ENCODE measurements around the gene SEC23B. TPM values are rescaled to one million over a fixed set of nuclear protein-coding genes. Genes with fewer than 3 reads are reported as not detected.

The SEC23B gene
- polyA plus RNA-seq, 1 donor from 2014 or later: 77.8 TPM

DNA sequence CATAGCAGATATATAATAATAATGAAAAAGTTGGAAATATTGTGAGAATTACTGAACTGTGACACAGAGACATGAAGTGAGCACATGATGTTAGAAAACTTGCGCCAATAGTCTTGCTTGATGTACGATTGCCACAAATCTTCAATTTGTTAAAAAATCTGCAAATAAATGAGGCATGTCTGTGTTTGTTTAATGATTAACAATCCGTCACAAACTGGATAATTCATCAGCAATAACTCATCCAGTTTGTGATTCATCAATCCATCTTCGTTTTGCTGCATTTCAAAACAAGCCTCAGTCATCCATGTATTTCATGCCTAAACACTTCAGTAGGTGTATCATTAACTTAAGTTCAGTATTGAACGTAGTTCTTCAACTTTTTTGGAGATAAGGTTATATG lies 34.0 kb downstream of the SEC23B start:
- peaks cover 9% of the 10 kb centered on the region for H3K36me3 ChIP-seq (ENCODE audit: insufficient read depth, low read length)
- no peaks in the 10 kb centered on the region for H3F3A ChIP-seq (ENCODE audit: insufficient read depth, low read length, poor library complexity, severe bottlenecking)
- no peak overlapping the region for H3K9ac ChIP-seq (ENCODE audit: low read length)
- no peaks in the 10 kb centered on the region for H4K20me1 ChIP-seq (ENCODE audit: insufficient read depth)
- no peaks in the 10 kb centered on the region for H3K79me2 ChIP-seq (replicated peaks; ENCODE audit: insufficient read depth, low read length)
- no peak overlapping the region for H2AFZ ChIP-seq (ENCODE audit: low read depth, low read length)
- H3K27ac ChIP-seq (ENCODE audit: low read length): no peak overlapping the region
- no peak overlapping the region for H3K4me3 ChIP-seq (ENCODE audit: low read length)
- no peaks in the 10 kb centered on the region for H3K27me3 ChIP-seq (ENCODE audit: insufficient read depth, low read depth, low read length)
- TF ChIP-seq SMC3 (conservative IDR thresholded peaks at IDR 0.05; ENCODE audit: poor library complexity) (no peak), RAD21 (conservative IDR thresholded peaks at IDR 0.05) (no peak)
- H3K9me2 ChIP-seq (ENCODE audit: insufficient read depth, low read length): no peaks in the 10 kb centered on the region
- H3K4me2 ChIP-seq (ENCODE audit: low read length): no peak overlapping the region
- H3K9me3 ChIP-seq (ENCODE audit: low read length): no peaks in the 10 kb centered on the region

DNA sequence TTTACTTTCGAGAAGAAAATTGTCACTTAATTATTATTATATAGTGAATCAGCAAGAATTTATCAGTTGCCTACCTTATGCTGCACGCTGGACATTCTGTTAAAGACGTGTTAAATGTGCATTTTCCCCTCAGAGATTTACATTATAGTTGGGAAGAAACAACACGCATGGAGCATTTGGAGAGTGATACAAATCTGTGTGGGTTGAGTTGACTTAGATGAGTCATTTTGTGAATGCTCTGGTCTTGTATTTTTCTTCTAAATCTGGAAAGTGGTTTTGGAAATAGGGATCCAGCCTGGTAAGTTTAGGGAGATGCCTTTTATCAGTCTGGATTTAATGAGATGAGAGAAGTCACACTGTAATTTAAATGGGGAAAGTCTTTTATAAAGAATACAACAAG lies 35.5 kb downstream of the SEC23B start:
- Histone ChIP-seq H3K9me3 (ENCODE audit: low read length) (no peaks in the 10 kb centered on the region), H3K4me3 (ENCODE audit: low read length) (no peak overlapping the region), H3K79me2 (replicated peaks; ENCODE audit: insufficient read depth, low read length) (no peaks in the 10 kb centered on the region), H3K9me2 (ENCODE audit: insufficient read depth, low read length) (no peaks in the 10 kb centered on the region), H3K9ac (ENCODE audit: low read length) (no peak overlapping the region), H2AFZ (ENCODE audit: low read depth, low read length) (no peak overlapping the region), H3F3A (ENCODE audit: insufficient read depth, low read length, poor library complexity, severe bottlenecking) (no peaks in the 10 kb centered on the region), H3K4me2 (ENCODE audit: low read length) (no peak overlapping the region), H4K20me1 (ENCODE audit: insufficient read depth) (no peaks in the 10 kb centered on the region), H3K36me3 (ENCODE audit: insufficient read depth, low read length) (peaks cover 9% of the 10 kb centered on the region), H3K27ac (ENCODE audit: low read length) (no peak overlapping the region), H3K27me3 (ENCODE audit: insufficient read depth, low read depth, low read length) (no peaks in the 10 kb centered on the region)
- TF ChIP-seq REST (IDR thresholded peaks at IDR 0.05; ENCODE audit: borderline replicate concordance) (no peak), MXI1 (conservative IDR thresholded peaks at IDR 0.05; ENCODE audit: poor library complexity, severe bottlenecking) (no peak), POLR2AphosphoS5 (IDR thresholded peaks at IDR 0.05) (no peak), SMC3 (conservative IDR thresholded peaks at IDR 0.05; ENCODE audit: poor library complexity) (no peak), EP300 (conservative IDR thresholded peaks at IDR 0.05; ENCODE audit: poor library complexity, severe bottlenecking) (no peak), TAF1 (IDR thresholded peaks at IDR 0.05; ENCODE audit: low read depth) (no peak)

DNA sequence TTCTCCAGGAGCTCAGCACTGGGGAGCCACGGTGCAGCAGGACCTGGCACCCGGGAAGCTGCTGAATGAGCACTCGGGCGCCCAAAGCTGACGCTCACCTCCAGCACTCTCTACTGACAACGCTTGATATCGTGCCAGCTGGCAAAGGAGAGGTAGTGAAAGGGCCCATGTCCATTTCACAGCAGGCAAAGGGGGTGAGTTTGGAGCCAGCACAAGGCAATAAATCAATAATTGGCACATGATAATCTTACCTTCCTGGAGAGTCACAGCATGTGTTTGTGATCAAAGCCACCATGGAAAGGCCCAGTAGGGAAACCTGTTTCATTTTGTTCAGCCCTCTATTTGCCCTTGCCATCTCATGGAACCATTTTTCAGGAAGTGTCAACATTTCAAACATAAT lies 36.2 kb downstream of the SEC23B start:
- H3K9ac ChIP-seq (ENCODE audit: low read length): no peak overlapping the region
- H3K9me3 ChIP-seq (ENCODE audit: low read length): no peaks in the 10 kb centered on the region
- peaks cover 9% of the 10 kb centered on the region for H3K36me3 ChIP-seq (ENCODE audit: insufficient read depth, low read length)
- no peak overlapping the region for H3K4me2 ChIP-seq (ENCODE audit: low read length)
- no peak overlapping the region for H3K4me3 ChIP-seq (ENCODE audit: low read length)
- no peaks in the 10 kb centered on the region for H3F3A ChIP-seq (ENCODE audit: insufficient read depth, low read length, poor library complexity, severe bottlenecking)
- no peak for TF ChIP-seq REST (IDR thresholded peaks at IDR 0.05; ENCODE audit: borderline replicate concordance)
- TF ChIP-seq, protein P1, sequence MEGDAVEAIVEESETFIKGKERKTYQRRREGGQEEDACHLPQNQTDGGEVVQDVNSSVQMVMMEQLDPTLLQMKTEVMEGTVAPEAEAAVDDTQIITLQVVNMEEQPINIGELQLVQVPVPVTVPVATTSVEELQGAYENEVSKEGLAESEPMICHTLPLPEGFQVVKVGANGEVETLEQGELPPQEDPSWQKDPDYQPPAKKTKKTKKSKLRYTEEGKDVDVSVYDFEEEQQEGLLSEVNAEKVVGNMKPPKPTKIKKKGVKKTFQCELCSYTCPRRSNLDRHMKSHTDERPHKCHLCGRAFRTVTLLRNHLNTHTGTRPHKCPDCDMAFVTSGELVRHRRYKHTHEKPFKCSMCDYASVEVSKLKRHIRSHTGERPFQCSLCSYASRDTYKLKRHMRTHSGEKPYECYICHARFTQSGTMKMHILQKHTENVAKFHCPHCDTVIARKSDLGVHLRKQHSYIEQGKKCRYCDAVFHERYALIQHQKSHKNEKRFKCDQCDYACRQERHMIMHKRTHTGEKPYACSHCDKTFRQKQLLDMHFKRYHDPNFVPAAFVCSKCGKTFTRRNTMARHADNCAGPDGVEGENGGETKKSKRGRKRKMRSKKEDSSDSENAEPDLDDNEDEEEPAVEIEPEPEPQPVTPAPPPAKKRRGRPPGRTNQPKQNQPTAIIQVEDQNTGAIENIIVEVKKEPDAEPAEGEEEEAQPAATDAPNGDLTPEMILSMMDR (IDR thresholded peaks at IDR 0.05; ENCODE audit: poor library complexity, severe bottlenecking): no peak
- TF ChIP-seq EZH2 (IDR thresholded peaks at IDR 0.05; ENCODE audit: borderline replicate concordance, insufficient read depth, low read length, poor library complexity, severe bottlenecking): no peak
- TF ChIP-seq MXI1 (conservative IDR thresholded peaks at IDR 0.05; ENCODE audit: poor library complexity, severe bottlenecking): no peak
- no peak for TF ChIP-seq SMC3 (conservative IDR thresholded peaks at IDR 0.05; ENCODE audit: poor library complexity)
- TF ChIP-seq RAD21 (conservative IDR thresholded peaks at IDR 0.05): no peak
- no peak overlapping the region for H3K27ac ChIP-seq (ENCODE audit: low read length)
- H2AFZ ChIP-seq (ENCODE audit: low read depth, low read length): no peak overlapping the region
- H3K9me2 ChIP-seq (ENCODE audit: insufficient read depth, low read length): no peaks in the 10 kb centered on the region
- H4K20me1 ChIP-seq (ENCODE audit: insufficient read depth): no peaks in the 10 kb centered on the region
- H3K79me2 ChIP-seq (replicated peaks; ENCODE audit: insufficient read depth, low read length): no peaks in the 10 kb centered on the region
- H3K27me3 ChIP-seq (ENCODE audit: insufficient read depth, low read depth, low read length): no peaks in the 10 kb centered on the region

Measured in neural cell (in vitro differentiated cells).